ENCODE results near the gene PTPRK.

Gene PTPRK

GRCh38 chr6:128129679-128130078, 390.7 kb downstream of the PTPRK start:
- Histone ChIP-seq H3K27ac (no peak overlapping the region), H3K36me3 (replicated peaks) (no peaks in the 10 kb centered on the region), H3K27me3 (replicated peaks) (no peaks in the 10 kb centered on the region), H3K4me3 (ENCODE audit: low read depth, low read length) (no peak overlapping the region)
- in situ Hi-C loops (cut with HindIII; ENCODE audit: low pct_ligation_motif_present, low sequenced_read_pairs) = no loop called here
- DNase-seq = no peak
- no peak for TF ChIP-seq CTCF (IDR thresholded peaks at IDR 0.05; ENCODE audit: low read depth, low read length, missing control alignments)

GRCh38 chr6:128127650-128128049, 392.7 kb downstream of the PTPRK start:
- no peaks in the 10 kb centered on the region for H3K27me3 ChIP-seq (replicated peaks)
- no peaks in the 10 kb centered on the region for H3K36me3 ChIP-seq (replicated peaks)
- H3K27ac ChIP-seq = no peak overlapping the region
- no peak for DNase-seq
- in situ Hi-C loops (cut with HindIII; ENCODE audit: low pct_ligation_motif_present, low sequenced_read_pairs) = no loop called here
- H3K4me3 ChIP-seq (ENCODE audit: low read depth, low read length) = no peak overlapping the region
- TF ChIP-seq CTCF (IDR thresholded peaks at IDR 0.05; ENCODE audit: low read depth, low read length, missing control alignments) = no peak

- no peak overlapping the region for H3K4me3 ChIP-seq (ENCODE audit: low read depth, low read length)
- DNase-seq = peak; percentile 57
- H3K36me3 ChIP-seq (replicated peaks) = no peaks in the 10 kb centered on the region
- H3K27me3 ChIP-seq (replicated peaks) = no peaks in the 10 kb centered on the region
- TF ChIP-seq CTCF (IDR thresholded peaks at IDR 0.05; ENCODE audit: low read depth, low read length, missing control alignments) = no peak
- in situ Hi-C loops (cut with HindIII; ENCODE audit: low pct_ligation_motif_present, low sequenced_read_pairs) = no loop called here
- no peak overlapping the region for H3K27ac ChIP-seq
Observed at GRCh38 chr6:128124713-128125112, 395.7 kb downstream of the PTPRK start.

GRCh38 chr6:128121610-128122009, 398.8 kb downstream of the PTPRK start:
- H3K27me3 ChIP-seq (replicated peaks) = no peaks in the 10 kb centered on the region
- no peak for TF ChIP-seq CTCF (IDR thresholded peaks at IDR 0.05; ENCODE audit: low read depth, low read length, missing control alignments)
- no peaks in the 10 kb centered on the region for H3K36me3 ChIP-seq (replicated peaks)
- in situ Hi-C loops (cut with HindIII; ENCODE audit: low pct_ligation_motif_present, low sequenced_read_pairs) = no loop called here
- no peak for DNase-seq
- no peak overlapping the region for H3K27ac ChIP-seq
- H3K4me3 ChIP-seq (ENCODE audit: low read depth, low read length) = no peak overlapping the region

GRCh38 chr6:128121190-128121589, 399.2 kb downstream of the PTPRK start:
- no peak for DNase-seq
- Histone ChIP-seq H3K27ac (no peak overlapping the region), H3K4me3 (ENCODE audit: low read depth, low read length) (no peak overlapping the region), H3K27me3 (replicated peaks) (no peaks in the 10 kb centered on the region), H3K36me3 (replicated peaks) (no peaks in the 10 kb centered on the region)
- in situ Hi-C loops (cut with HindIII; ENCODE audit: low pct_ligation_motif_present, low sequenced_read_pairs) = no loop called here
- no peak for TF ChIP-seq CTCF (IDR thresholded peaks at IDR 0.05; ENCODE audit: low read depth, low read length, missing control alignments)

- no peaks in the 10 kb centered on the region for H3K36me3 ChIP-seq (replicated peaks)
- H3K27me3 ChIP-seq (replicated peaks) = no peaks in the 10 kb centered on the region
- no peak overlapping the region for H3K4me3 ChIP-seq (ENCODE audit: low read depth, low read length)
- no peak for DNase-seq
- in situ Hi-C loops (cut with HindIII; ENCODE audit: low pct_ligation_motif_present, low sequenced_read_pairs) = no loop called here
- no peak overlapping the region for H3K27ac ChIP-seq
- TF ChIP-seq CTCF (IDR thresholded peaks at IDR 0.05; ENCODE audit: low read depth, low read length, missing control alignments) = no peak
Observed at GRCh38 chr6:128118401-128118800, 402.0 kb downstream of the PTPRK start.
